ENCODE results near the gene SLC16A5. TPM values are rescaled to one million over a fixed set of nuclear protein-coding genes. Genes with fewer than 3 reads are reported as not detected.

Gene SLC16A5
- total RNA-seq, 4 donors from 2014 or later, result 4.0 to 6.9 (median 5.2) TPM

GRCh38 chr17:75114552-75115314 is 27.0 kb downstream of the SLC16A5 start:
- peak; percentile 3 for ATAC-seq
- Histone ChIP-seq H3K4me3 (peak overlapping the region; percentile 58), H3K36me3 (peaks cover 0 to 21% of the 10 kb centered on the region in 2 donors), H3K9me3 (no peaks in the 10 kb centered on the region), H3K27me3 (no peaks in the 10 kb centered on the region), H3K4me1 (peaks cover 0 to 55% (median 17%) of the 10 kb centered on the region in 3 donors), H3K27ac (peak overlapping the region; percentile 52 to 90 (median 86))
- TF ChIP-seq POLR2A (IDR thresholded peaks at IDR 0.05), result no peak
- TF ChIP-seq POLR2AphosphoS5 (IDR thresholded peaks at IDR 0.05), result no peak
- TF ChIP-seq EP300 (IDR thresholded peaks at IDR 0.05), result no peak
- TF ChIP-seq, protein P1, sequence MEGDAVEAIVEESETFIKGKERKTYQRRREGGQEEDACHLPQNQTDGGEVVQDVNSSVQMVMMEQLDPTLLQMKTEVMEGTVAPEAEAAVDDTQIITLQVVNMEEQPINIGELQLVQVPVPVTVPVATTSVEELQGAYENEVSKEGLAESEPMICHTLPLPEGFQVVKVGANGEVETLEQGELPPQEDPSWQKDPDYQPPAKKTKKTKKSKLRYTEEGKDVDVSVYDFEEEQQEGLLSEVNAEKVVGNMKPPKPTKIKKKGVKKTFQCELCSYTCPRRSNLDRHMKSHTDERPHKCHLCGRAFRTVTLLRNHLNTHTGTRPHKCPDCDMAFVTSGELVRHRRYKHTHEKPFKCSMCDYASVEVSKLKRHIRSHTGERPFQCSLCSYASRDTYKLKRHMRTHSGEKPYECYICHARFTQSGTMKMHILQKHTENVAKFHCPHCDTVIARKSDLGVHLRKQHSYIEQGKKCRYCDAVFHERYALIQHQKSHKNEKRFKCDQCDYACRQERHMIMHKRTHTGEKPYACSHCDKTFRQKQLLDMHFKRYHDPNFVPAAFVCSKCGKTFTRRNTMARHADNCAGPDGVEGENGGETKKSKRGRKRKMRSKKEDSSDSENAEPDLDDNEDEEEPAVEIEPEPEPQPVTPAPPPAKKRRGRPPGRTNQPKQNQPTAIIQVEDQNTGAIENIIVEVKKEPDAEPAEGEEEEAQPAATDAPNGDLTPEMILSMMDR (IDR thresholded peaks at IDR 0.05), result no peak
- WGBS, 2 donors (ENCODE audit: low coverage in 1 of 2), result 36 to 39% methylated on average over 11 to 14 of the region's 19 CpGs

GRCh38 chr17:75115555-75115954 is 27.8 kb downstream of the SLC16A5 start:
- no peak overlapping the region for H3K27ac ChIP-seq
- H3K4me3 ChIP-seq, result no peak overlapping the region
- TF ChIP-seq POLR2A (IDR thresholded peaks at IDR 0.05) (no peak), EP300 (IDR thresholded peaks at IDR 0.05) (no peak), POLR2AphosphoS5 (IDR thresholded peaks at IDR 0.05) (no peak)
- TF ChIP-seq, protein P1 (IDR thresholded peaks at IDR 0.05), result no peak
- H3K27me3 ChIP-seq, result no peaks in the 10 kb centered on the region
- peaks cover 0 to 29% of the 10 kb centered on the region in 2 donors for H3K36me3 ChIP-seq
- H3K9me3 ChIP-seq, result no peaks in the 10 kb centered on the region
- peaks cover 0 to 49% (median 15%) of the 10 kb centered on the region in 3 donors for H3K4me1 ChIP-seq
- no peak for ATAC-seq

- no peak for ATAC-seq
These were observed 29.0 kb downstream of the SLC16A5 start for GRCh38 chr17:75116737-75117136.

GRCh38 chr17:75118307-75118706 is 30.6 kb downstream of the SLC16A5 start:
- Histone ChIP-seq H3K27ac (no peak overlapping the region), H3K4me1 (peaks cover 0 to 31% (median 7%) of the 10 kb centered on the region in 3 donors), H3K4me3 (no peak overlapping the region), H3K27me3 (no peaks in the 10 kb centered on the region), H3K9me3 (no peaks in the 10 kb centered on the region), H3K36me3 (peaks cover 0 to 35% of the 10 kb centered on the region in 2 donors)
- TF ChIP-seq POLR2A (IDR thresholded peaks at IDR 0.05) (no peak), POLR2AphosphoS5 (IDR thresholded peaks at IDR 0.05) (no peak), EP300 (IDR thresholded peaks at IDR 0.05) (no peak)
- TF ChIP-seq, protein P1 (IDR thresholded peaks at IDR 0.05), result no peak
- WGBS, 2 donors (ENCODE audit: low coverage in 1 of 2), result 89 to 94% methylated on average over 10 to 13 of the region's 14 CpGs
- ATAC-seq, result no peak

More at GRCh38 chr17:75116737-75117136, 29.0 kb downstream of the SLC16A5 start:
- Histone ChIP-seq H3K27me3 (no peaks in the 10 kb centered on the region), H3K4me1 (peaks cover 0 to 37% (median 7%) of the 10 kb centered on the region in 3 donors), H3K27ac (peak overlapping the region in 2 of 4 donors; percentile 20 to 21), H3K4me3 (no peak overlapping the region), H3K36me3 (peaks cover 0 to 35% of the 10 kb centered on the region in 2 donors), H3K9me3 (no peaks in the 10 kb centered on the region)
- TF ChIP-seq EP300 (IDR thresholded peaks at IDR 0.05) (no peak), POLR2AphosphoS5 (IDR thresholded peaks at IDR 0.05) (no peak), POLR2A (IDR thresholded peaks at IDR 0.05) (no peak)
- TF ChIP-seq, protein P1 (IDR thresholded peaks at IDR 0.05), result no peak
- 47% methylated on average over 7 of the region's 9 CpGs; no CpG with 5 or more reads in 1 of the 2 donors for WGBS, 2 donors (ENCODE audit: low coverage in 1 of 2)

Data from gastroesophageal sphincter (tissue), 4 donors.